Neural cell (in vitro differentiated cells): ENCODE measurements around the gene C12orf60.

Experiments
- CTCF ChIP-seq: fragments of 450-650 bp; IDR thresholded peaks from 2 replicates; pipeline ENCODE4 v1.5.1; 2014; ENCODE audit warnings: antibody characterized with exemption, mild to moderate bottlenecking, moderate library complexity; ENCODE audit not compliant: poor library complexity, severe bottlenecking
- EP300 ChIP-seq: fragments of 450-650 bp; conservative IDR thresholded peaks from 2 replicates; pipeline ENCODE4 v1.6.1; 2014; ENCODE audit warnings: antibody characterized with exemption, mild to moderate bottlenecking, moderate library complexity; ENCODE audit not compliant: poor library complexity, severe bottlenecking
- EZH2 ChIP-seq: fragments of 200-600, 300-800 bp; shearing (Covaris generic), sonication (generic); IDR thresholded peaks from 2 replicates; pipeline ENCODE4 v1.6.1; 2014; ENCODE audit warnings: antibody characterized with exemption, low read length, borderline replicate concordance, mild to moderate bottlenecking; ENCODE audit not compliant: insufficient read depth, poor library complexity, severe bottlenecking
- POLR2AphosphoS5 ChIP-seq: IDR thresholded peaks from 2 replicates; pipeline ENCODE4 v1.6.1; 2012
- RAD21 ChIP-seq: fragments of 450-650 bp; conservative IDR thresholded peaks from 2 replicates; pipeline ENCODE4 v1.6.1; 2014; ENCODE audit warnings: antibody characterized with exemption, mild to moderate bottlenecking, moderate library complexity
- REST ChIP-seq: IDR thresholded peaks from 2 replicates; pipeline ENCODE4 v1.6.1; 2012; ENCODE audit warnings: borderline replicate concordance
- SMC3 ChIP-seq: fragments of 450-650 bp; conservative IDR thresholded peaks from 2 replicates; pipeline ENCODE4 v1.6.1; 2014; ENCODE audit warnings: antibody characterized with exemption, mild to moderate bottlenecking, moderate library complexity; ENCODE audit not compliant: poor library complexity
- TAF1 ChIP-seq: IDR thresholded peaks from 2 replicates; pipeline ENCODE4 v1.6.1; 2012; ENCODE audit warnings: low read depth

GRCh38 chr12:14839262-14839661 is 35.8 kb downstream of the C12orf60 start:
- TF ChIP-seq CTCF (no peak), RAD21 (no peak), TAF1 (no peak), POLR2AphosphoS5 (no peak), EZH2 (no peak), SMC3 (no peak), EP300 (no peak), REST (no peak)
